GM06990 (cell line): ENCODE measurements around the gene MCU.
"Not testable (repeated sequence)": the region's sequence is repeated elsewhere in the genome, so short reads cannot be mapped to it uniquely, and the experiment has no call there.

Experiments
- DNase-seq: peaks from one replicate; pipeline ENCODE4 v3.0.0-alpha.2; 2011; ENCODE audit not compliant: insufficient read length; ENCODE audit errors: extremely low read depth
- H3K27me3 ChIP-seq: replicated peaks from 2 replicates; pipeline ENCODE4 v1.6.0; 2011; ENCODE audit warnings: low read length; ENCODE audit not compliant: control insufficient read depth, insufficient read depth
- H3K36me3 ChIP-seq: 2 replicates; pipeline ENCODE4 v1.5.1; 2011; ENCODE audit warnings: low read length; ENCODE audit not compliant: control insufficient read depth, insufficient read depth
- H3K4me3 ChIP-seq: replicated peaks from 2 replicates; pipeline ENCODE4 v1.5.1; 2011; ENCODE audit warnings: low read depth, mild to moderate bottlenecking, control low read depth, low read length
- CTCF ChIP-seq: IDR thresholded peaks from 2 replicates; pipeline ENCODE4 v1.5.1; 2011; ENCODE audit warnings: low read length, control low read depth, mild to moderate bottlenecking, inconsistent platforms; ENCODE audit not compliant: insufficient read depth, poor library complexity, severe bottlenecking

The MCU gene

GRCh38 chr10:72735288-72735936 lies 43.5 kb downstream of the MCU start:
- no peak for DNase-seq

GRCh38 chr10:72736176-72736827 lies 44.4 kb downstream of the MCU start:
- no peak for TF ChIP-seq CTCF
- no peak for DNase-seq
- Histone ChIP-seq H3K27me3 (no peaks in the 10 kb centered on the region), H3K4me3 (no peak overlapping the region), H3K36me3 (no peaks in the 10 kb centered on the region)

More at GRCh38 chr10:72735288-72735936, 43.5 kb downstream of the MCU start:
- H3K4me3 ChIP-seq, result no peak overlapping the region
- TF ChIP-seq CTCF, result no peak
- no peaks in the 10 kb centered on the region for H3K36me3 ChIP-seq
- no peaks in the 10 kb centered on the region for H3K27me3 ChIP-seq

- Histone ChIP-seq H3K4me3 (no peak overlapping the region), H3K36me3 (no peaks in the 10 kb centered on the region), H3K27me3 (no peaks in the 10 kb centered on the region)
- no peak for DNase-seq
- TF ChIP-seq CTCF, result no peak
These were observed 44.9 kb downstream of the MCU start for GRCh38 chr10:72736828-72737220.

GRCh38 chr10:72737357-72737756 lies 45.4 kb downstream of the MCU start:
- not testable (repeated sequence) for H3K27me3 ChIP-seq, H3K4me3 ChIP-seq, H3K36me3 ChIP-seq, DNase-seq

- no peak for TF ChIP-seq CTCF
- H3K4me3 ChIP-seq, result no peak overlapping the region
- no peaks in the 10 kb centered on the region for H3K27me3 ChIP-seq
- DNase-seq, result no peak
- no peaks in the 10 kb centered on the region for H3K36me3 ChIP-seq
These were observed 46.5 kb downstream of the MCU start for GRCh38 chr10:72738486-72738885.

- no peak for DNase-seq
- TF ChIP-seq CTCF, result no peak
- H3K27me3 ChIP-seq, result no peaks in the 10 kb centered on the region
- H3K36me3 ChIP-seq, result no peaks in the 10 kb centered on the region
- H3K4me3 ChIP-seq, result no peak overlapping the region
These were observed 48.6 kb downstream of the MCU start for GRCh38 chr10:72740528-72740927.
